CD4-positive, alpha-beta memory T cell (primary cell): ENCODE data around the gene SPHK1. TPM values are rescaled to one million over a fixed set of nuclear protein-coding genes. Genes with fewer than 3 reads are reported as not detected.

Experiments used
- CTCF ChIA-PET: fragments of 350-600 bp; sonication (Branson Sonifier 250); formaldehyde crosslinking; loops from one replicate; lab custom pipeline; 2021; ENCODE audit warnings: inconsistent platforms; ENCODE audit not compliant: partially characterized antibody; lab: Charles Lee
- POLR2A ChIA-PET: fragments of 350-600 bp; sonication (Branson Sonifier 250); formaldehyde crosslinking; loops from one replicate; lab custom pipeline; 2021; ENCODE audit not compliant: partially characterized antibody; lab: Charles Lee
- DNase-seq, 5 donors: peaks; one replicate each; pipeline versions ENCODE4 v3.0.0 to v3.0.0-alpha.2; 2020 to 2022; ENCODE audit warnings: mixed read lengths in 1 of 5
- H3K27ac ChIP-seq: one replicate; pipeline ENCODE4 v1.7.0; 2013; ENCODE audit warnings: low read depth, low read length
- H3K27me3 ChIP-seq: 2 replicates; pipeline ENCODE4 v1.7.0; 2013; ENCODE audit warnings: mild to moderate bottlenecking, low read length, moderate library complexity; ENCODE audit not compliant: insufficient read depth
- H3K36me3 ChIP-seq: 2 replicates; pipeline ENCODE4 v1.7.0; 2013; ENCODE audit warnings: mild to moderate bottlenecking, low read length, moderate library complexity; ENCODE audit not compliant: insufficient read depth
- H3K4me1 ChIP-seq: 2 replicates; pipeline ENCODE4 v1.7.0; 2013; ENCODE audit warnings: mild to moderate bottlenecking, low read length, moderate library complexity; ENCODE audit not compliant: insufficient read depth
- H3K4me3 ChIP-seq, 2 donors: one replicate each; pipeline ENCODE4 v1.7.0; 2013; ENCODE audit warnings: low read length in 2 of 2, mild to moderate bottlenecking in 1 of 2
- H3K9me3 ChIP-seq, 2 donors: one replicate each; pipeline ENCODE4 v1.7.0; 2013; ENCODE audit warnings: low read length in 2 of 2, control low read depth in 1 of 2; ENCODE audit not compliant: control insufficient read depth in 1 of 2
- H3K27ac Mint-ChIP-seq, 7 donors: one replicate each; pipeline ENCODE4 v1.8.0; 2020 to 2021; ENCODE audit warnings: mixed read lengths in 7 of 7, mild to moderate bottlenecking in 6 of 7, inconsistent platforms in 3 of 7, moderate library complexity in 3 of 7
- H3K27me3 Mint-ChIP-seq, 2 donors: one replicate each; pipeline ENCODE4 v1.8.0; 2020 to 2021; ENCODE audit warnings: mixed read lengths in 2 of 2
- H3K36me3 Mint-ChIP-seq, 2 donors: one replicate each; pipeline ENCODE4 v1.8.0; 2020 to 2021; ENCODE audit warnings: mixed read lengths in 2 of 2, inconsistent platforms in 1 of 2, mild to moderate bottlenecking in 1 of 2
- H3K4me1 Mint-ChIP-seq, 4 donors: one replicate each; pipeline ENCODE4 v1.8.0; 2020 to 2021; ENCODE audit warnings: mixed read lengths in 4 of 4, mild to moderate bottlenecking in 1 of 4
- H3K4me3 Mint-ChIP-seq, 8 donors: one replicate each; pipeline ENCODE4 v1.8.0; 2020 to 2021; ENCODE audit warnings: mixed read lengths in 8 of 8, mild to moderate bottlenecking in 7 of 8, moderate library complexity in 6 of 8, inconsistent platforms in 3 of 8
- H3K9me3 Mint-ChIP-seq, 8 donors: one replicate each; pipeline ENCODE4 v1.8.0; 2020 to 2021; ENCODE audit warnings: mixed read lengths in 8 of 8, mild to moderate bottlenecking in 5 of 8, inconsistent platforms in 3 of 8, moderate library complexity in 1 of 8
- intact Hi-C: fragments of 100-400 bp; cut with micrococcal nuclease; formaldehyde crosslinking; loops from one replicate; pipeline ENCODE4 v1.15.1; 2023
- polyA plus RNA-seq, 2 donors: library from polyadenylated mRNA; unstranded; fragments of 300-500 nt; fragmentation: Illumina TruSeq; gene quantifications; one replicate each; pipeline ENCODE4 v1.2.3, GENCODE V29; 2021
- total RNA-seq, 2 experiments: library from RNA; stranded (reverse); gene quantifications; one replicate each; pipeline ENCODE4 v1.2.3, GENCODE V29; 2021

Gene SPHK1
- total and polyA plus RNA-seq, 4 experiments from 2014 or later = 0.29 to 0.70 (median 0.67) TPM; not detected in 1

DNA sequence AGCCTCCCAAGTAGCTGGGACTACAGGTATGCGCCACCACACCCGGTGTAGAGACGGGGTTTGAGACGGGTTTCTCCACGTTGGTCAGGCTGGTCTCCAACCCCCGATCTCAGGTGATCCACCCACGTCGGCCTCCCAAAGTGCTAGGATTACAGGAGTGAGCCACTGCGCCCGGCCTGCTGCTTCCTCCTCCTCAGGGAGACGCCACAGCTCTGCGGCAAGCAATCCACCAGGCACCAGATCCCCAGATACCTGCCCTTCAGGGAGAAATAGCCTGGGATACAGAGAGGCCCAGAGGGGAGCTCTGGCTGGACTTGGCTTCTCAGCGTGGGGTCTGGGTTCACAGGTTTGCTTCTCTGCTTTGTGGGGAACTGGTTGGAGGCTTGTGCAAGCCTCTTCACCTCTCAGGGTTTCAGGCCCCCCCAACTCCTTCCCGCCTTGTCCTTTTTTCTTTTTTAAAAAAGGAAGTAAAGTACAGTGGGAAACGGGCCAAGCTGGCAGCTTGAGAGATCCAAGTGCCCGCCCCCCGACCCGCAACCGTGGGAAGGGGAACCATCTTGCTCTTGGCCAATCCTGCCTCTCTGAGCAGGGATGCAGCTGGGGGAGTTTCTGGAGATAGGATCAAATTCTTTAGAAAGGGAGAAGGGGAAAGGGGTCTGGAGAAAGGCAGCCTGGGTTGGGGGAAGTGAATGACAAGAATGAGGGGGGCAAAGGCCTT, 2.6 kb upstream of the SPHK1 start:
- no peaks in the 10 kb centered on the region for H3K36me3 ChIP-seq
- H3K4me1 ChIP-seq = peaks cover 20% of the 10 kb centered on the region
- CTCF ChIA-PET = interaction anchor here (0.7 kb wide), 1 partner anchor 9 kb away, joined by 3 read pairs; no protein-coding TSS in a partner anchor
- Mint-ChIP-seq H3K4me3 (peak overlapping the region in 5 of 8 donors; percentile 4 to 39 (median 25)), H3K9me3 (no peaks in the 10 kb centered on the region), H3K4me1 (peaks cover 3 to 11% (median 7%) of the 10 kb centered on the region in 4 donors), H3K27ac (no peak overlapping the region), H3K27me3 (no peaks in the 10 kb centered on the region), H3K36me3 (no peaks in the 10 kb centered on the region)
- H3K27ac ChIP-seq = no peak overlapping the region
- no peak for DNase-seq
- POLR2A ChIA-PET = interaction anchor here (5.3 kb wide), 1 partner anchor 29 kb away, joined by 61 read pairs; the partner anchor contains the start of gene PRPSAP1
- H3K9me3 ChIP-seq = no peaks in the 10 kb centered on the region
- H3K4me3 ChIP-seq = no peak overlapping the region
- intact Hi-C loops = loop anchor here (2.0 kb wide), 1 partner anchor 71 kb away; the partner anchor contains the start of gene UBE2O
- no peaks in the 10 kb centered on the region for H3K27me3 ChIP-seq

DNA sequence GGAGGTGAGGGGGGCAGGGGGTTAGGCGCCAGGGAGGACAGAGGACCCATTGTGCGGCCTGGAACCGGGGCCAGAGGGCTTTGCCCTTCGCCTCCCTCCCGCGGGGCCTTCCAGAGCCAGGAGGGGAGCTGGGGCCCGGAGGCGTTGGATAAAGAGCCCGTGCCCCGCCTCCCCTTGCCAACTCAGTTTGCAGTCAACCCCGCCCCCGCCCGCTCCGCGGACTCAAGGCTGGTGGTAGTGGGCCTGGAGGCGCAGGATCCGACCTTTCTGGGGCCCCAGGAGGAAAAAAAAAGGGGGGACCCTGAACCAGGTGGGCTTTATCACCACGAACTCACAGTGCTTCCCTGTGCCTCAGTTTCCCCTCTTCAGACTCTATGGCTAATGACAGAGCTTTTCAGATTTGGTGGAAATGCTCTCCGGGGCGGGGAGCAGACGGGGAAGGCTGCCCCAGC, 2.0 kb upstream of the SPHK1 start:
- intact Hi-C loops = loop anchor here (2.0 kb wide), 1 partner anchor 70 kb away; the partner anchor contains the start of gene UBE2O
- peak overlapping the region in 3 of 7 donors; percentile 32 to 83 (median 57) for H3K27ac Mint-ChIP-seq
- no peaks in the 10 kb centered on the region for H3K9me3 Mint-ChIP-seq
- CTCF ChIA-PET = interaction anchor here (0.5 to 0.7 kb wide), 2 partner anchors 9 to 967 kb away, joined by 3 read pairs; no protein-coding TSS in a partner anchor
- Histone ChIP-seq H3K36me3 (no peaks in the 10 kb centered on the region), H3K27me3 (no peaks in the 10 kb centered on the region), H3K27ac (no peak overlapping the region), H3K4me1 (peaks cover 20% of the 10 kb centered on the region), H3K4me3 (peak overlapping the region in 1 of 2 donors; percentile 64), H3K9me3 (no peaks in the 10 kb centered on the region)
- peaks cover 3 to 10% (median 6%) of the 10 kb centered on the region in 4 donors for H3K4me1 Mint-ChIP-seq
- DNase-seq = no peak
- H3K4me3 Mint-ChIP-seq = peak overlapping the region; percentile 81 to 89 (median 87)
- no peaks in the 10 kb centered on the region for H3K36me3 Mint-ChIP-seq
- POLR2A ChIA-PET = interaction anchor here (5.3 kb wide), 1 partner anchor 29 kb away, joined by 61 read pairs; the partner anchor contains the start of gene PRPSAP1
- H3K27me3 Mint-ChIP-seq = no peaks in the 10 kb centered on the region

GRCh38 chr17:76382803-76383545, 1.4 kb upstream of the SPHK1 start:
- DNase-seq = peak; percentile 42 to 63 (median 59)
- no peak overlapping the region for H3K27ac ChIP-seq
- no peaks in the 10 kb centered on the region for H3K27me3 Mint-ChIP-seq
- H3K9me3 ChIP-seq = no peaks in the 10 kb centered on the region
- peaks cover 20% of the 10 kb centered on the region for H3K4me1 ChIP-seq
- peaks cover 2 to 10% (median 5%) of the 10 kb centered on the region in 4 donors for H3K4me1 Mint-ChIP-seq
- H3K9me3 Mint-ChIP-seq = no peaks in the 10 kb centered on the region
- peak overlapping the region; percentile 87 to 92 (median 90) for H3K4me3 Mint-ChIP-seq
- no peaks in the 10 kb centered on the region for H3K36me3 ChIP-seq
- H3K4me3 ChIP-seq = peak overlapping the region; percentile 42 to 64
- H3K27ac Mint-ChIP-seq = peak overlapping the region in 3 of 7 donors; percentile 32 to 83 (median 57)
- H3K36me3 Mint-ChIP-seq = no peaks in the 10 kb centered on the region
- ChIA-PET CTCF (interaction anchor here (0.5 to 7.8 kb wide), 4 partner anchors 10 to 967 kb away, joined by 3 to 73 read pairs (median 3); no protein-coding TSS in a partner anchor), POLR2A (interaction anchor here (5.3 kb wide), 1 partner anchor 30 kb away, joined by 61 read pairs; the partner anchor contains the start of gene PRPSAP1)
- intact Hi-C loops = loop anchor here (2.0 kb wide), 1 partner anchor 70 kb away; the partner anchor contains the start of gene UBE2O
- no peaks in the 10 kb centered on the region for H3K27me3 ChIP-seq

DNA sequence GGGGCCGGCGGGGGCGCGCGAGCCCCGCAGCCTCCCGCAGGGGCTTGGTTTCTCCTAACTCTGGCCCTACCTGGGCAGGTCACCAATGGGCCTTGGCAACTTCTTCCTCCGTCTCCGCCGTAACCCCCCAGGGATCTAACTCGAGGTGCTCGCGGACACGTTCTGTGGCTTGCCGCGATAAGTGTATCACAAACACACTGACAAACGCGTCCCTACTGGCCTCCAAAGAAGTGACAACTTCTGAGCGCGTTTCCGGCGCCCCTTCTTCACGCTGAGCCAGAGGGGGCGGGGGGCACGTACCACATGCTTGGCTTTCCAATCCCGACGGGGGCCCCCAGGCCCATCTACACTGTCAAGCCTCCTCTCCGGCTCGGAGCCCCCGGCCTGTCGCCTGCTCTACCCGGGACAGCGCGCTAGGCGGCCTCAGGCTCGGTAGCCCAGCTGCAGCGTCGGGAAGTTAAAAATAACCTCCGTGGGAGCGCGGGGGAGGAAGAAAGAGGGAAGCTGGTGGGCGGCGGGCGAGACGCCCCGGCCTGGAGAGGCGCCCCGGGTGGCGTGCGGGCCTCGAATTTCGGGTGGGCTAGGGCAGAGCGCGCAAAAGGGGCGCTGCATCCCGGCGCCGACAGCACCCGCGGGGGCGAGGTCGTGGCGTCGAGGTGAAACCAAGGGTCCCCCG, 725 bp upstream of the SPHK1 start:
- Mint-ChIP-seq H3K27ac (peak overlapping the region; percentile 39 to 92 (median 72)), H3K4me3 (peak overlapping the region; percentile 86 to 95 (median 90)), H3K36me3 (no peaks in the 10 kb centered on the region), H3K27me3 (no peaks in the 10 kb centered on the region), H3K4me1 (peaks cover 0 to 7% (median 5%) of the 10 kb centered on the region in 4 donors), H3K9me3 (no peaks in the 10 kb centered on the region)
- peaks cover 20% of the 10 kb centered on the region for H3K4me1 ChIP-seq
- POLR2A ChIA-PET = interaction anchor here (0.8 to 5.3 kb wide), 4 partner anchors 14 to 137 kb away, joined by 3 to 61 read pairs (median 10); partner anchors contain the start of gene PRPSAP1
- CTCF ChIA-PET = interaction anchor here (0.9 to 7.8 kb wide), 8 partner anchors 14 to 369 kb away, joined by 3 to 73 read pairs (median 4); partner anchors contain the start of gene QRICH2
- no peaks in the 10 kb centered on the region for H3K27me3 ChIP-seq
- H3K9me3 ChIP-seq = no peaks in the 10 kb centered on the region
- peak; percentile 40 to 56 (median 51) for DNase-seq
- H3K36me3 ChIP-seq = no peaks in the 10 kb centered on the region
- H3K4me3 ChIP-seq = peak overlapping the region; percentile 42 to 64
- H3K27ac ChIP-seq = no peak overlapping the region
- intact Hi-C loops = loop anchor here (2.0 kb wide), 1 partner anchor 69 kb away; the partner anchor contains the start of gene UBE2O

- ChIA-PET CTCF (interaction anchor here (0.6 to 7.8 kb wide), 29 partner anchors 12 to 443 kb away, joined by 3 to 73 read pairs (median 4); partner anchors contain the start of genes PRPSAP1, QRICH2 and UBE2O), POLR2A (interaction anchor here (1.0 to 5.3 kb wide), 7 partner anchors 9 to 281 kb away, joined by 3 to 61 read pairs (median 3); partner anchors contain the start of genes EXOC7 and PRPSAP1)
- H3K4me3 Mint-ChIP-seq = peak overlapping the region; percentile 54 to 77 (median 68)
- intact Hi-C loops = loop anchor here (1.0 kb wide), 1 partner anchor 32 kb away; the partner anchor contains the start of gene PRPSAP1
- Histone ChIP-seq H3K9me3 (no peaks in the 10 kb centered on the region), H3K4me1 (peaks cover 20% of the 10 kb centered on the region), H3K36me3 (no peaks in the 10 kb centered on the region), H3K27me3 (no peaks in the 10 kb centered on the region), H3K27ac (no peak overlapping the region), H3K4me3 (peak overlapping the region; percentile 23 to 64)
- no peaks in the 10 kb centered on the region for H3K9me3 Mint-ChIP-seq
- peaks cover 0 to 6% (median 4%) of the 10 kb centered on the region in 4 donors for H3K4me1 Mint-ChIP-seq
- no peak overlapping the region for H3K27ac Mint-ChIP-seq
- peak in 2 of 5 donors; percentile 18 to 74 for DNase-seq
- H3K27me3 Mint-ChIP-seq = no peaks in the 10 kb centered on the region
- H3K36me3 Mint-ChIP-seq = peaks cover 0 to under 1% of the 10 kb centered on the region in 2 donors
Observed at GRCh38 chr17:76384987-76385891, 830 bp downstream of the SPHK1 start.
